Measurements from ENCODE around the gene ECT2L.
"Not testable (repeated sequence)": the region's sequence is repeated elsewhere in the genome, so short reads cannot be mapped to it uniquely, and the experiment has no call there.

GRCh38 chr6:138936873-138937272 lies 141.0 kb downstream of the ECT2L start:
- TF ChIP-seq CTCF (IDR thresholded peaks at IDR 0.05; ENCODE audit: low read length); EZH2 (IDR thresholded peaks at IDR 0.05; ENCODE audit: borderline replicate concordance, low read length): not testable (repeated sequence)
